Spleen (tissue), 11 donors: ENCODE results near the gene CNTNAP2. TPM values are rescaled to one million over a fixed set of nuclear protein-coding genes. Genes with fewer than 3 reads are reported as not detected.

Experiments used
- DNase-seq: peaks from one replicate; pipeline ENCODE4 v3.0.0-alpha.2; 2020
- H3K27ac ChIP-seq, 8 donors: fragments of 200-600 bp; sonication (generic) in 7 of 8; 1 replicate in 4 of 8; 2 replicates in 4 of 8; pipeline versions ENCODE4 v1.5.0 to v1.8.0; 2016 to 2021; ENCODE audit warnings: inconsistent platforms in 4 of 8, mild to moderate bottlenecking in 4 of 8, moderate library complexity in 1 of 8
- H3K27me3 ChIP-seq, 7 donors: fragments of 200-600 bp; sonication (generic) in 6 of 7; replicated peaks in 1 of 7; 1 replicate in 4 of 7; 2 replicates in 3 of 7; pipeline versions ENCODE4 v1.5.0 to v1.8.0; 2016 to 2021; ENCODE audit warnings: inconsistent platforms in 3 of 7, mild to moderate bottlenecking in 1 of 7
- H3K36me3 ChIP-seq, 6 donors: fragments of 200-600 bp; sonication (generic) in 5 of 6; 1 replicate in 4 of 6; 2 replicates in 2 of 6; pipeline versions ENCODE4 v1.5.0 to v1.8.0; 2016 to 2021; ENCODE audit warnings: inconsistent platforms in 2 of 6
- H3K4me1 ChIP-seq, 6 donors: fragments of 200-600 bp; sonication (generic) in 5 of 6; 1 replicate in 3 of 6; 2 replicates in 3 of 6; pipeline versions ENCODE4 v1.5.0 to v1.8.0; 2016 to 2021; ENCODE audit warnings: inconsistent platforms in 3 of 6
- H3K4me3 ChIP-seq, 8 donors: fragments of 200-600 bp; sonication (generic) in 7 of 8; 1 replicate in 4 of 8; 2 replicates in 4 of 8; pipeline versions ENCODE4 v1.5.0 to v1.8.0; 2016 to 2021; ENCODE audit warnings: inconsistent platforms in 4 of 8, mild to moderate bottlenecking in 4 of 8, moderate library complexity in 2 of 8
- H3K9me3 ChIP-seq, 8 donors: fragments of 200-600 bp; sonication (generic) in 7 of 8; 1 replicate in 4 of 8; 2 replicates in 4 of 8; pipeline versions ENCODE4 v1.5.0 to v1.8.0; 2016 to 2021; ENCODE audit warnings: inconsistent platforms in 4 of 8
- POLR2A ChIP-seq, 3 donors: fragments of 450-650 bp; IDR thresholded peaks; one replicate each; pipeline ENCODE4 v1.5.1; 2017; ENCODE audit warnings: antibody characterized with exemption in 3 of 3, mild to moderate bottlenecking in 1 of 3
- POLR2AphosphoS5 ChIP-seq, 3 donors: sonication (generic); formaldehyde crosslinking; IDR thresholded peaks; one replicate each; pipeline ENCODE4 v1.5.1; 2017; ENCODE audit warnings: antibody characterized with exemption in 3 of 3
- WGBS, 5 donors: extraction: QIAGEN DNeasy Blood & Tissue Kit in 3 of 5; methylation state at CpG; one replicate each; pipeline versions ENCODE4 v1.1.5 to v1.1.7; 2013 to 2018; 5-methylcytosine and 5-hydroxymethylcytosine counted together
- intact Hi-C: fragments of 100-400 bp; cut with DNase I; formaldehyde crosslinking; loops from one replicate; pipeline ENCODE4 v1.15.0; 2023; ENCODE audit warnings: low total_unique reads
- polyA plus RNA-seq, 3 donors: library from polyadenylated mRNA; stranded (reverse); fragments of 200-250 nt; gene quantifications; one replicate each; pipeline ENCODE4 v1.2.1, GENCODE V29; 2013
- total RNA-seq, 7 donors: library from RNA; depleted of rRNA in 3 of 7; stranded (reverse); fragments of >200 nt in 3 of 7; fragmentation: NEBNext Ultra II Directional in 4 of 7; extraction: Animal tissue kit (Norgen Biotek cat#: 25700) in 4 of 7; gene quantifications; one replicate each; pipeline versions ENCODE4 v1.1.0 to v1.2.1, GENCODE V29; 2016 to 2021
- TF ChIP-seq, protein P1 (sequence below), 11 experiments: fragments of 200-600 bp in 7 of 11; fragments of 450-650 bp in 4 of 11; sonication (generic) in 4 of 11; IDR thresholded peaks in 8 of 11; conservative IDR thresholded peaks in 3 of 11; 1 replicate in 7 of 11; 2 replicates in 4 of 11; pipeline versions ENCODE4 v1.4.0 to v1.8.0; 2016 to 2021; ENCODE audit warnings: antibody characterized with exemption in 11 of 11, inconsistent platforms in 4 of 11, mild to moderate bottlenecking in 1 of 11
- donor health status: healthy with polysubstance abuse.
- donor health status: DM: no; HTN: no; CAD: no; lungs with moderate emphysema.
- donor health status: DM: no; HTN: no; CAD: no.
- donor health status: Bipolar disorder and iron deficiency.
- donor health status: healthy.
- donor health status: DM: no; HTN: no; CAD: no.
- donor health status: DM: yes; HTN: yes; CAD: no.

Gene CNTNAP2
- total and polyA plus RNA-seq, 10 donors: 0.13 to 2.0 (median 0.82) TPM

DNA sequence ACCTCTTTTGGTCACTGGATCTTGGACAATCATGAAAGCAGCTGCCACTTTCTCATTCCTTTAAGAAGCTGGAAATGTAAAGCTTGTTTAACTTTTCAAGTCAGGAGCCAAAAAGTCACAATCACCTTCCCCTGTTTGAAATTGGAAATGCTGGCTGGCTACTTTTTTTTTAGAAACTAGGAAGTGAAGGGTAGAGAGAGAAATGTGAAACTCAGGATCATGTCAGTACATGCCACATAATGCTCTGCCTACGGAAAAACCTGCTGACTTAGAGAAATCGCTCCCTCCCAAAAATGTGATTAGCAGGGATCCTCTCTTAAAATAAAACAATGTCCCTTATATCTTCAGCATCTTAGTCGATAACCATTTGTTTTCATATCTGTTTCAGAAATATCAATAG lies 2285.6 kb downstream of the CNTNAP2 start:
- H3K27ac ChIP-seq: no peak overlapping the region
- peaks cover 0 to 30% (median 0%) of the 10 kb centered on the region in 6 donors for H3K4me1 ChIP-seq
- no peak for DNase-seq
- no peaks in the 10 kb centered on the region for H3K9me3 ChIP-seq
- intact Hi-C loops: no loop called here
- peaks cover 0 to 14% (median 0%) of the 10 kb centered on the region in 7 donors for H3K27me3 ChIP-seq
- H3K4me3 ChIP-seq: no peak overlapping the region
- WGBS, 5 donors: 70 to 81% (median 79%) methylated on average over 3 of the region's 3 CpGs
- TF ChIP-seq POLR2A (IDR thresholded peaks at IDR 0.05): no peak
- TF ChIP-seq, protein P1, sequence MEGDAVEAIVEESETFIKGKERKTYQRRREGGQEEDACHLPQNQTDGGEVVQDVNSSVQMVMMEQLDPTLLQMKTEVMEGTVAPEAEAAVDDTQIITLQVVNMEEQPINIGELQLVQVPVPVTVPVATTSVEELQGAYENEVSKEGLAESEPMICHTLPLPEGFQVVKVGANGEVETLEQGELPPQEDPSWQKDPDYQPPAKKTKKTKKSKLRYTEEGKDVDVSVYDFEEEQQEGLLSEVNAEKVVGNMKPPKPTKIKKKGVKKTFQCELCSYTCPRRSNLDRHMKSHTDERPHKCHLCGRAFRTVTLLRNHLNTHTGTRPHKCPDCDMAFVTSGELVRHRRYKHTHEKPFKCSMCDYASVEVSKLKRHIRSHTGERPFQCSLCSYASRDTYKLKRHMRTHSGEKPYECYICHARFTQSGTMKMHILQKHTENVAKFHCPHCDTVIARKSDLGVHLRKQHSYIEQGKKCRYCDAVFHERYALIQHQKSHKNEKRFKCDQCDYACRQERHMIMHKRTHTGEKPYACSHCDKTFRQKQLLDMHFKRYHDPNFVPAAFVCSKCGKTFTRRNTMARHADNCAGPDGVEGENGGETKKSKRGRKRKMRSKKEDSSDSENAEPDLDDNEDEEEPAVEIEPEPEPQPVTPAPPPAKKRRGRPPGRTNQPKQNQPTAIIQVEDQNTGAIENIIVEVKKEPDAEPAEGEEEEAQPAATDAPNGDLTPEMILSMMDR (IDR thresholded peaks at IDR 0.05 in 8 of 11, conservative IDR thresholded peaks at IDR 0.05 in 3 of 11): no peak
- TF ChIP-seq POLR2AphosphoS5 (IDR thresholded peaks at IDR 0.05): no peak
- H3K36me3 ChIP-seq: no peaks in the 10 kb centered on the region

DNA sequence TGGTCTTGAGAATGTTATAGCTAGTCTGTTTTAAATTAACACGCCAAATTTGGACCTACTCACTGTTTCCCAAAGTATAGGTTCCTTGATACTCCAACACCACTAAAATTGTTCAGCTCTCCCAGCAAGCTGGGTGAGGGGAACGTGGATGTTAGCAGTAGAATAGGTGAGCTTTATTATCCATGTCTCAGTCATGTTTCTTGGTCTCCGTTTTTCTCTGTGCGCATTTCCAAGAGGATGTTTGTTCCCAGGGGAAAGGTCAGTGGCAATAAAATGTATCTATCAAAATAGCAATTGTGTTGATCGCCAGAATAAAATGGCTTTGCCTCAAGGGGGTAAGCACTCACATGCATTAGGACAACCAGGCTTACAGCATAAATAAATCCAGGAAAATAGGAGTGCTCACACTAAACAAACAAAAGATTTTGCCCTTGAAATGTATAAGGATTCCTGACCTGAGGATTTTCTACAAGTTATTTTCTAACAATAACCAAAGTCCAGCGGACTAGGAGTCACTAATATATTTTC lies 2286.9 kb downstream of the CNTNAP2 start:
- no peak overlapping the region for H3K4me3 ChIP-seq
- TF ChIP-seq POLR2AphosphoS5 (IDR thresholded peaks at IDR 0.05) (no peak), POLR2A (IDR thresholded peaks at IDR 0.05) (no peak)
- TF ChIP-seq, protein P1 (IDR thresholded peaks at IDR 0.05 in 8 of 11, conservative IDR thresholded peaks at IDR 0.05 in 3 of 11): no peak
- intact Hi-C loops: no loop called here
- WGBS, 5 donors: 74 to 86% (median 77%) methylated on average over 6 of the region's 6 CpGs
- no peak overlapping the region for H3K27ac ChIP-seq
- H3K9me3 ChIP-seq: no peaks in the 10 kb centered on the region
- H3K36me3 ChIP-seq: no peaks in the 10 kb centered on the region
- peaks cover 0 to 18% (median 0%) of the 10 kb centered on the region in 6 donors for H3K4me1 ChIP-seq
- no peak for DNase-seq
- peaks cover 0 to 14% (median 0%) of the 10 kb centered on the region in 7 donors for H3K27me3 ChIP-seq

DNA sequence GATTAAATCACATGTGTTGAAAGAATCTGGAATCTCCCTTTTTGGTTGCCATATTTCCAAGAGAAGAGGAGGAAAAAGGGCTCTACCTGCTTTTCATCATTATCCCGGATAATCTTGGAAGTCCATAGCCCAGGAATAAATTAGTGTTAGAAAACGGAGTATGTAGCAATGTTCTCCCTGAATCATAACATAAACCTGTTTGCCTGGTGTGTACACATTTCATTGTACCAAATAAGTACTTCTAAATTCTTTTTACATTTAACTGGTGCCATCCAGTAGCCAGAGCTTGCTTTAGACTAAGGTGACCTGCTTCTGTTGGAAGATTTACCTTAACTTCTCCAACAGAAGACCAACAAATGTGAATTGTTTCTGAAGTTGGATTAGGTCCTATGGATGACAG lies 2291.7 kb downstream of the CNTNAP2 start:
- Histone ChIP-seq H3K27ac (no peak overlapping the region), H3K4me3 (no peak overlapping the region), H3K9me3 (no peaks in the 10 kb centered on the region), H3K27me3 (no peaks in the 10 kb centered on the region), H3K4me1 (no peaks in the 10 kb centered on the region), H3K36me3 (no peaks in the 10 kb centered on the region)
- intact Hi-C loops: no loop called here
- WGBS, 5 donors: 81 to 95% (median 88%) methylated on average over 2 of the region's 2 CpGs
- no peak for DNase-seq
- TF ChIP-seq POLR2AphosphoS5 (IDR thresholded peaks at IDR 0.05) (no peak), POLR2A (IDR thresholded peaks at IDR 0.05) (no peak)
- TF ChIP-seq, protein P1 (IDR thresholded peaks at IDR 0.05 in 8 of 11, conservative IDR thresholded peaks at IDR 0.05 in 3 of 11): no peak

DNA sequence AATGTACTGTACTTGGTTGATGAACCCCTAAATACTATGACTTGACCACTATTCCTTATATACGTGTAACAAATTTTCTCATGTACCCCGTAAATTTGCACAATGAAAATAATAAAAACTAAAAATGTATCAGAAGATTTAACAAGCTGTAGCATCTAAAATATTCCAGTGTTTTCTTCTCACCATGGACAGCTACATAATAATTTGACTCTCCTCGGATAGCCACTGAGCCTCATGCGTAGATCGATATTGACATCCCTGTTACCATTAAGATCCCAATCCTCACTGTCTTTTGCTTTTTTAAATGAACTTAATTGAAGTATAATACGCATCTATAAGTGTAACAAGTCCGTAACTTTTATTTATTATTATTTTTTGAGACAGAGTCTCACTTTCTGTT lies 2294.3 kb downstream of the CNTNAP2 start:
- Histone ChIP-seq H3K9me3 (no peaks in the 10 kb centered on the region), H3K27ac (no peak overlapping the region), H3K4me1 (no peaks in the 10 kb centered on the region), H3K36me3 (no peaks in the 10 kb centered on the region), H3K4me3 (no peak overlapping the region), H3K27me3 (no peaks in the 10 kb centered on the region)
- TF ChIP-seq POLR2A (IDR thresholded peaks at IDR 0.05) (no peak), POLR2AphosphoS5 (IDR thresholded peaks at IDR 0.05) (no peak)
- TF ChIP-seq, protein P1 (IDR thresholded peaks at IDR 0.05 in 8 of 11, conservative IDR thresholded peaks at IDR 0.05 in 3 of 11): no peak
- no peak for DNase-seq
- intact Hi-C loops: no loop called here
- WGBS, 5 donors: 75 to 87% (median 81%) methylated on average over 7 of the region's 7 CpGs
